HEK293T (cell line): ENCODE data around the gene PHYH.

ENCODE experiments used
- ARNT ChIP-seq: fragments of 450-650 bp; IDR thresholded peaks from 2 replicates; pipeline ENCODE4 v1.6.1; 2017; ENCODE audit warnings: mild to moderate bottlenecking
- BHLHE40 ChIP-seq: fragments of 450-650 bp; IDR thresholded peaks from 2 replicates; pipeline ENCODE4 v1.6.1; 2016; ENCODE audit warnings: mild to moderate bottlenecking, moderate library complexity, borderline replicate concordance
- ELF4 ChIP-seq: fragments of 450-650 bp; IDR thresholded peaks from 2 replicates; pipeline ENCODE4 v1.6.1; 2017; ENCODE audit warnings: antibody characterized with exemption
- FOXA1 ChIP-seq: fragments of 450-650 bp; IDR thresholded peaks from 2 replicates; pipeline ENCODE4 v1.6.1; 2016; ENCODE audit warnings: mild to moderate bottlenecking
- FOXM1 ChIP-seq: fragments of 450-650 bp; IDR thresholded peaks from 2 replicates; pipeline ENCODE4 v1.6.1; 2017; ENCODE audit warnings: mild to moderate bottlenecking, borderline replicate concordance
- HDGF ChIP-seq: fragments of 450-650 bp; IDR thresholded peaks from 2 replicates; pipeline ENCODE4 v1.6.1; 2017; ENCODE audit warnings: antibody characterized with exemption, borderline replicate concordance
- SP1 ChIP-seq: fragments of 450-650 bp; IDR thresholded peaks from 2 replicates; pipeline ENCODE4 v1.6.1; 2017
- SUZ12 ChIP-seq: fragments of 450-650 bp; IDR thresholded peaks from 2 replicates; pipeline ENCODE4 v1.6.1; 2016; ENCODE audit warnings: mild to moderate bottlenecking
- TARDBP ChIP-seq: fragments of 450-650 bp; IDR thresholded peaks from 2 replicates; pipeline ENCODE4 v1.6.1; 2016

GRCh38 chr10:13334556-13334955, 34.7 kb upstream of the PHYH start:
- TF ChIP-seq HDGF (no peak), ELF4 (no peak), BHLHE40 (no peak), ARNT (no peak), SP1 (no peak), SUZ12 (no peak), FOXM1 (no peak), TARDBP (no peak), FOXA1 (no peak)
